Placental epithelial cell (primary cell): ENCODE data around the gene CLCA1. TPM values are rescaled to one million over a fixed set of nuclear protein-coding genes. Genes with fewer than 3 reads are reported as not detected.

Source experiments
- total RNA-seq: library from RNA; depleted of rRNA; stranded (reverse); fragments of >200 nt; gene quantifications from 2 replicates; pipeline ENCODE4 v1.2.3, GENCODE V29; 2012

CLCA1 gene
- not detected in 2 replicates for total RNA-seq

GRCh38 chr1:86468501-86468977 lies at the start of gene CLCA1:
Gene CLCA1, plus strand, starts transcription at chr1:86468927. Its CDS starts 45 bp downstream, at chr1:86468972.

GRCh38 chr1:86423873-86424272 lies 44.9 kb upstream of the CLCA1 start, which contains the start of gene CLCA2:
Gene CLCA2, plus strand, starts transcription at chr1:86424171. Its CDS starts 77 bp downstream, at chr1:86424248.

GRCh38 chr1:86546787-86547221 lies 78.1 kb downstream of the CLCA1 start, which contains the start of gene CLCA4:
Gene CLCA4, plus strand, starts transcription at chr1:86547078. Its CDS starts 42 bp downstream, at chr1:86547120.

Other genes starting within 250 kb of the CLCA1 start
- 48.7 and 61.7 TPM in 2 replicates for gene ODF2L, start 72.6 kb upstream of the CLCA1 start, total RNA-seq
- gene CLCA2, start 44.8 kb upstream of the CLCA1 start, total RNA-seq: 1.8 and 2.0 TPM in 2 replicates
- not detected in 2 replicates for gene CLCA4, start 78.2 kb downstream of the CLCA1 start, total RNA-seq
- 40.8 and 47.6 TPM in 2 replicates for gene SH3GLB1, start 235.6 kb downstream of the CLCA1 start, total RNA-seq